Memory B cell (primary cell): ENCODE measurements around the gene DYNC1LI2.
A peak's percentile ranks its signal among the peaks of the same experiment; 100 is the strongest.

ENCODE experiments used
- ATAC-seq: fragments of 150-1000 bp; cut with Tn5 transposase; 2 replicates; pipeline ENCODE4 v1.10.0; 2021; ENCODE audit warnings: low read depth, mild to moderate bottlenecking, moderate library complexity
- DNase-seq, 2 donors: peaks; one replicate each; pipeline ENCODE4 v3.0.0; 2022; ENCODE audit warnings: low spot score in 2 of 2
- H3K27ac Mint-ChIP-seq: one replicate; pipeline ENCODE4 v1.8.0; 2022; ENCODE audit warnings: mild to moderate bottlenecking, moderate library complexity, mixed read lengths
- H3K27me3 Mint-ChIP-seq: one replicate; pipeline ENCODE4 v1.8.0; 2022; ENCODE audit warnings: mixed read lengths
- H3K36me3 Mint-ChIP-seq: one replicate; pipeline ENCODE4 v1.8.0; 2022; ENCODE audit warnings: mild to moderate bottlenecking, mixed read lengths
- H3K4me1 Mint-ChIP-seq: one replicate; pipeline ENCODE4 v1.8.0; 2022; ENCODE audit warnings: mixed read lengths
- H3K4me3 Mint-ChIP-seq: one replicate; pipeline ENCODE4 v1.8.0; 2022; ENCODE audit warnings: mild to moderate bottlenecking, moderate library complexity, mixed read lengths
- H3K9me3 Mint-ChIP-seq: one replicate; pipeline ENCODE4 v1.8.0; 2022; ENCODE audit warnings: mixed read lengths

The DYNC1LI2 gene

DNA sequence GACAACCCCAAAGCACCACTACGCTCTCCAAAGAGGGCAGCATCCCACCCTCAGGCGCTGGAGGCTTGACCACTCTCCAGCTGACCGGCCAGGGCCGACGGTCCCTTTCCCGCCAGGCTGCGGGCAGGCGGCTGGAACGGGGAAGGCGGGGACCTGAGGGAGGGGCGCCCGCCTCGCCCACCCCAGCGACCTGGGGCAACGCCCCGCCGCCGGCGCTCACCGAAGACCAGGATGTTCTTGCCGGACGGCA lies 431 bp downstream of the DYNC1LI2 start:
- H3K4me1 Mint-ChIP-seq, result peaks cover 19% of the 10 kb centered on the region
- peaks cover 9% of the 10 kb centered on the region for H3K27me3 Mint-ChIP-seq
- no peaks in the 10 kb centered on the region for H3K9me3 Mint-ChIP-seq
- H3K4me3 Mint-ChIP-seq, result peak overlapping the region; percentile 82
- H3K27ac Mint-ChIP-seq, result peak overlapping the region; percentile 94
- DNase-seq, result no peak
- peaks cover 12% of the 10 kb centered on the region for H3K36me3 Mint-ChIP-seq
- no peak for ATAC-seq

DNA sequence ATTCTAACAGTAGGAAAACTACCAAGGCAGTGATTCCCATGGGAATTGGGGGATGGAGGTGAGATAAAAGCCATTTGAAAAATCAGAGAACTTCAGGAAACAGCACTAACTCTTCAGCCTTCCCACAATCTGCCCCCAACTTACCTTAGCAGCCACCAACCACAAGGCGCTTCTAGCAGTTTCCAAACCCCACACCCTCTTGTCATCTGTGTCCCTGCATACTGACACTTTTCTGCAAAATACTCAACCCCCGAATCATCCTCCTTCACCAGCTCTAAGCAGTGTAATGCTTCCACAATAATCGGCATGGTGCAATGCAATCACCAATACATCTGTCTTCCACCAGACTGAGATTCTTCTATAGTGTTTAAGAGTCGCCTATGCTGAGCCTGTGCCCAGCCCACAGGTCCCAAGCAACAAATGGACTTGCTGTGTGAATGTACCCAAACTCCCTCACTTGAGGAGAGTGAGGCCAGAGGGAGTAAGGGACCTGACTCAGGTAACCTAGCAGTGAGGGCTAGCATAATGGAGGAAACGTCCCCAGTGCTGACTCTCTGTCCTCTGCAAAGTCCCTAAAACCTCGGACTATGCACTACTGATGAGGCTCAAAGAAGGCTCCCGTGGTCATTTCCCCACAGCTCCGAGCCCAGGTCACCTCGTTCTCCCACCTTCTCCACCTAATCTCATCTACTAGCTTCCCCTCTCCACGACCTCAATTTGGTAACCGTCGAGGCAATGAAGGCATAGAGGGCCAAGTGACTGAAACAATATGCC lies 943 bp downstream of the DYNC1LI2 start:
- ATAC-seq, result no peak
- Mint-ChIP-seq H3K4me1 (peaks cover 19% of the 10 kb centered on the region), H3K27me3 (peaks cover 9% of the 10 kb centered on the region), H3K4me3 (peak overlapping the region; percentile 82), H3K36me3 (peaks cover 12% of the 10 kb centered on the region), H3K9me3 (no peaks in the 10 kb centered on the region), H3K27ac (peak overlapping the region; percentile 94)
- DNase-seq, result no peak

DNA sequence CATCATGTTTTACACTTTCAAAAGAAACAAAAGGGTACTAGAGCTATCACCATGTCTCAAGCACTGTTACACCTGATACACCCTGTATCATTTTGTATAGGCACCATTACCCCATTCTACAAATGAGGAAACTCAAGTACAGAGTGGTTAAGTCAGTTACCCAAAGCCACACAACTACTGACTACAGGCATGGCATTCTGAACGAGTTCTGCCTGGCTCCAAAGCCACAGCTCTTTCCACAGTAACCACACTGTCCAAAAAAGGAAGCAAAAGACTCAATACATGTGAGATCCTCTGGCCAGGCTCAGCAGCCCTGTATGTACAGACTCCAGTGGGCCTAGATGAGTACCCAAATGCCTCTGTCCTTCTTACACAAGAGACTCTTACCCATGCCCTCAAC lies 4.7 kb downstream of the DYNC1LI2 start:
- Mint-ChIP-seq H3K36me3 (peaks cover 16% of the 10 kb centered on the region), H3K27ac (no peak overlapping the region), H3K9me3 (no peaks in the 10 kb centered on the region), H3K4me3 (no peak overlapping the region), H3K27me3 (no peaks in the 10 kb centered on the region), H3K4me1 (peaks cover 16% of the 10 kb centered on the region)
- ATAC-seq, result no peak
- no peak for DNase-seq

DNA sequence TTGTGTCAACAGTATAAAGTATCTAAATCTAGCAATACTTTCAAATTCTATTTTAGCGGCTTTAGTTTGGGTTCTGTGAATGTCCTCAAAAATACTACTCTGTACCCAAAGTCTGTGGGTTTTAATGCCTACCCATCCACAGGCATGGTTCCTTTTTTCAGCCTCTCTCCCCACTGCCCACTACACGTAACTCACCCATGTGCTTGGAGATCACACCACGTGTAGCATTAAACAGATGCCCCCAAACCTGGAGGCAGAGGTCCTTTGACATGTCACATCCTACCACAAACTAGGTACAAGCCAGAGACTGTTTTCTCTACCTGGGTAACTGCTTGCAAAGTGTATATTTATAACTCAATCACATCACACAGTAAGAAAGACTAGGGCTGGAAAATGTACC lies 5.4 kb downstream of the DYNC1LI2 start:
- no peak overlapping the region for H3K27ac Mint-ChIP-seq

DNA sequence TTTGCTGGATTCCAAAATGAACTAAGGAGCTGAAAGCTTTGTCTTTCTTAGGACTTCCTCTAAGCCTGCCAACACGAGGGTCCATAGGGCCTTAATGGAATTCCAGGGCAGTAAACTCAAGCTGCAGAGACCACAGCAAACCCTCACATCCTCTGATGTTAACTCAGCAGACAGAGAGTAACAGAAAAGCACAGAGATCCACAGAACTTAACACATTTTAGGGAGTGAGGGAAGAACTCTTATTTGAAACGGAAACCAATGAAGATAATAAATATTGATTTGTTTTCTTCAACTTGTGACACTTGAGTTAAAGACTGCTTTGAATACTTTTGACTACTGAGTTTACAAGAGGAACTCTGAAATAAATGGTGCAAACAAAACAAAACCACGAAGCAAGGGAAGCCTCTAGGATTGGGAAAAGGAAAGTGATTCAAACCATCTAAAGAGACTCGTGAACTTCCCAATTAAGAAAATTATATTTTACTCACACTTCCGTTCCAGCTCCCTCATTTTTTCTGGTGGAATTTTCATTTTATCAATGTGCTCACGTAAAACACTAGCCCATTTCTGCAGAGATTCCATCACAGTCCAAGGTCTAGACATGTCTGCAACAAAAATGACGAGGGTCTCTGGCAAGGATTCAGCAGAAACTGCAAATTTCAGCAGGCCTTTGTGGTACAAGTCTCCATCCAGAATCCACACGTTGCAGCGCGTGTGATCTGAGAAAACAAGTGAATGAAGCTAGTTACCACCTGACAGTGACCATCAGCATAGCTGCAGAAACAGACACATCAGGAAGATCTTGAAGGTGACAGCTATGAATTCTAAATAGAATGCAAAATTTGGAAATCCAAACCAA lies 9.2 kb downstream of the DYNC1LI2 start:
- Mint-ChIP-seq H3K36me3 (peaks cover 23% of the 10 kb centered on the region), H3K27me3 (no peaks in the 10 kb centered on the region), H3K27ac (no peak overlapping the region), H3K4me3 (no peak overlapping the region), H3K4me1 (peaks cover 10% of the 10 kb centered on the region), H3K9me3 (no peaks in the 10 kb centered on the region)
- no peak for ATAC-seq
- no peak for DNase-seq

More for the DNA sequence above, 5.4 kb downstream of the DYNC1LI2 start:
- Mint-ChIP-seq H3K36me3 (peaks cover 19% of the 10 kb centered on the region), H3K27me3 (no peaks in the 10 kb centered on the region), H3K9me3 (no peaks in the 10 kb centered on the region), H3K4me3 (no peak overlapping the region), H3K4me1 (peaks cover 16% of the 10 kb centered on the region)
- ATAC-seq, result no peak
- DNase-seq, result no peak

DNA sequence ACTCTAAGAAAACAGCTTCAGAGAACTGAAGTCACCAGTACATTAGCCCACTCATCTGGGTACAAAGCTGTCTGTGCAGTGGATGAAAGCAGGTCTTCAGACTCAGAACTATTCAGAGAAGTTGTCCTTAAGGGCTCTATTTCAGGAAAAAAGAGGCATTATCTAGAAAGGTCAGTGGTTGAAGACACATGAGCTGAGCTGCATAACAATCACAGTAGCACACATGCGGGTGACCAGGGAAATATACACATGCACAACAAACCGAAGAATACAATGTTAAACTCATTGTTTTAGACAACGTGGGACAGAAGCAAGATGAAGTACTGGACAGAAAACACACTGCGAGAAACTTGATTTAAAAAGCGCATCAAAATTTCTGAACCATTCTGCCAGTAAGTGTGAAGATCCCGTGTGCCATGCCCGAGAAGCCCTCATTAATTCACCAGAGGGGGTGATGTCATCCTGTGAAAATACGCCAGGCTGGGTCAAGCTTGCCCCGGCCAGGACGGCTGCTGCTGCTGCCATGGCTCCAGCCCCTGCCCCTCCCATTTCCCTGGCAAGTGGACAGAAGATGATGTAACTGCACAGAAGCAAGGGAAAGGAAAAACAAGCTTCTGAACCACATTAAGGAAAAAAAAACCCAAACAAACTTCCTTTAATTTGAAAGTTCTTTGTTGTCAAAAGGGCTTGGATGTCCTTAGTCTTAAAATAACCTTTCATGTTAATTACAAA lies 10.1 kb downstream of the DYNC1LI2 start:
- H3K27me3 Mint-ChIP-seq, result no peaks in the 10 kb centered on the region
- peaks cover 23% of the 10 kb centered on the region for H3K36me3 Mint-ChIP-seq
- no peak overlapping the region for H3K27ac Mint-ChIP-seq
- no peak for ATAC-seq
- H3K4me3 Mint-ChIP-seq, result no peak overlapping the region
- peaks cover 10% of the 10 kb centered on the region for H3K4me1 Mint-ChIP-seq
- DNase-seq, result no peak
- no peaks in the 10 kb centered on the region for H3K9me3 Mint-ChIP-seq

DNA sequence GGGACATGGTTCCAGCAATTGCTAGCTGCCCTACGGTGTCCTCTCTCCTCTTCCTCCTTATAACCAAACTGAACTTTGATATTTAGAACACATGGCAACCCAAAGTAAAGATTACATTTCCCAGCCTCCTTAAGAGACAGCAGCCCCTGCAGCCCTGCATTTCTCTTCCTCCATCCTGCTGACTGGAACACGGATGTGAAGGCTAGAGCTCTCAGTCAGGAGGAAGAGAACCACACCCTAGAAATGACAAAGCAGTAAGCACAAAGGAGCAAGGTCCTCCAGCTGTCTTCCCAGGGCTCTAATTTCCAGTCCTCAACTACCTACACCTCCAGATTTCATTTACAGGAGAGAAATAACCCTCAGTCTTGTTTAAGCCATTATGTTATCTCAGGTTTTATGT lies 10.9 kb downstream of the DYNC1LI2 start:
- Mint-ChIP-seq H3K4me1 (peaks cover 7% of the 10 kb centered on the region), H3K27me3 (no peaks in the 10 kb centered on the region), H3K4me3 (no peak overlapping the region), H3K27ac (no peak overlapping the region), H3K36me3 (peaks cover 24% of the 10 kb centered on the region), H3K9me3 (no peaks in the 10 kb centered on the region)
- no peak for ATAC-seq
- DNase-seq, result no peak

DNA sequence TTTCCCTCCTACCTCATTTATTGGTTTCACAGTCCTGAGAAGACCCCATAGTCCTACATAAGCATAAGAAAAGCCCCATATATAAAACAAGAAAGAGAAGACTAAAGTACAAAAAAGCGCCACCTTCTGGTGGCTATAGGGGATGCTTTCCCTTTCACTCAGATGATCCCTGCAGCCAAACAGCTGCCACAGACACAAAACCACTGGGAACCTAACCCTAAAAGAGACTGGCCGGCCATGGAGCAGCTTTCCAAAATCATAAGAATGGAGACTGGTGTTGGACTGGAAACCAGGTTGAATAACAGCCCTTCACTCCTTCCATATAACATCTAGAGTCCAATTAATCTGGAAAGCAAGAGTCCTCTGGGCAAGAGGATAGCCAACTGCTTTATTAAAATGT lies 11.4 kb downstream of the DYNC1LI2 start:
- DNase-seq (no peak), ATAC-seq (no peak)
- Mint-ChIP-seq H3K27me3 (no peaks in the 10 kb centered on the region), H3K9me3 (no peaks in the 10 kb centered on the region), H3K4me3 (no peak overlapping the region), H3K36me3 (peaks cover 24% of the 10 kb centered on the region), H3K27ac (no peak overlapping the region), H3K4me1 (peaks cover 7% of the 10 kb centered on the region)

DNA sequence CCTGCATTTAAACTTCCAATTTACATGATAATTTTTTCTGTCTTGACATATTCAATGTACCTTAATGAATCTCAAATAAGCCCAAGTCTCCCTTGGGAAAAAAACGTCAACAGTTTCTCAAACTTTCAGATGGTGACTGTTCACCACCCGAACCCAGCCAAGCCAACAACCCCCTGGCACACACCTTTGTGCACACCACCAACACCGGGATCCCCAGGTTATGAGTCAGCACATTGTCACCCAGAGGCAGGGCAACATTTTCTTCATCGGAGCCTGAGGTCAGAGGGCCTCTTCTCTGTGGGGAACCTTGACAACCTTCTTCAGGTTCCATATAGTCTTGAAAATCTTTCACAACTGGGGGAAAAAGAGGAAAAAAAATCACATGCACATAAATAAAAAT lies 15.5 kb downstream of the DYNC1LI2 start:
- no peaks in the 10 kb centered on the region for H3K27me3 Mint-ChIP-seq
- no peak for DNase-seq
- no peaks in the 10 kb centered on the region for H3K9me3 Mint-ChIP-seq
- peaks cover 7% of the 10 kb centered on the region for H3K4me1 Mint-ChIP-seq
- peaks cover 29% of the 10 kb centered on the region for H3K36me3 Mint-ChIP-seq
- H3K4me3 Mint-ChIP-seq, result no peak overlapping the region
- ATAC-seq, result no peak
- H3K27ac Mint-ChIP-seq, result no peak overlapping the region

DNA sequence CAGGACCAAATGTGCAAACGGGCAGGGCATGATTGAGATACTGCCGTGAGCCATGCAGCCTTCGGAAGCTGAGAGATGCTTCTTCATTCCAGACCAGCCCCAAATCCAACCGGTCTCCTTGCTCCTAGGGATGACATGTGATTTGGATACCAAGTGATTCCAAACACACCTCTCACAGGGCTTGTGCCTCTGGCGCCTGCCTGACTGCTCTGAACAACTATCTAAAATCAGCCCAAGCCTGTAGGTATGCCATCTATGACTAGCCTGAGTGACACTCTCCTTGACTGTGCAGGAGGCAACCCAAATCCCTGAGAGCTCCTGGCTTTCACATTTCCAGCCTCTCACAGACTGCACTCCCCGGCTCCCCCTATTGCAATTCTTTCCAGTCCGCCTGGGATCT lies 20.3 kb downstream of the DYNC1LI2 start:
- no peak for ATAC-seq
- Mint-ChIP-seq H3K4me1 (peaks cover 6% of the 10 kb centered on the region), H3K36me3 (peaks cover 31% of the 10 kb centered on the region), H3K9me3 (no peaks in the 10 kb centered on the region), H3K27me3 (no peaks in the 10 kb centered on the region), H3K4me3 (no peak overlapping the region), H3K27ac (no peak overlapping the region)
- DNase-seq, result no peak

DNA sequence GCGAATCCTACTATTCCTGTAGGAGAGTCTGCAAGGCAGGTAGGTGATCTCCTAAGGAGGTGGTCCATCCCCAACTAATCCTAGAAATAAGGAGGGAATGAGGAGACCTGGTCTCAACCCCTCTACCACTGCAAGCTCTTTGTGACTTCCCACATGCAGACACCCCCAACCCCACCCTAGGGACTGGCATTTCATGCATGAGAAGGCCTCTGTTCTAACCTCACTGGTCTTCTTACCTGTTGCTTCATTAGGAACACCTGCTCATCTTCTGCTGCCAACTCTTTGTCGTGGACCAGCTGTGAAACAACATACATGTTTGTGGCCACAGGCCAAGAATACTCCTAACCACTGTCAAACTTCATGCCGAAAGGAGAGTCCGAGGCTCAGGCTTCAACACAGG lies 22.6 kb downstream of the DYNC1LI2 start:
- Mint-ChIP-seq H3K4me1 (peaks cover 6% of the 10 kb centered on the region), H3K9me3 (no peaks in the 10 kb centered on the region), H3K27ac (no peak overlapping the region), H3K4me3 (no peak overlapping the region), H3K27me3 (no peaks in the 10 kb centered on the region), H3K36me3 (peaks cover 35% of the 10 kb centered on the region)
- DNase-seq (no peak), ATAC-seq (no peak)

DNA sequence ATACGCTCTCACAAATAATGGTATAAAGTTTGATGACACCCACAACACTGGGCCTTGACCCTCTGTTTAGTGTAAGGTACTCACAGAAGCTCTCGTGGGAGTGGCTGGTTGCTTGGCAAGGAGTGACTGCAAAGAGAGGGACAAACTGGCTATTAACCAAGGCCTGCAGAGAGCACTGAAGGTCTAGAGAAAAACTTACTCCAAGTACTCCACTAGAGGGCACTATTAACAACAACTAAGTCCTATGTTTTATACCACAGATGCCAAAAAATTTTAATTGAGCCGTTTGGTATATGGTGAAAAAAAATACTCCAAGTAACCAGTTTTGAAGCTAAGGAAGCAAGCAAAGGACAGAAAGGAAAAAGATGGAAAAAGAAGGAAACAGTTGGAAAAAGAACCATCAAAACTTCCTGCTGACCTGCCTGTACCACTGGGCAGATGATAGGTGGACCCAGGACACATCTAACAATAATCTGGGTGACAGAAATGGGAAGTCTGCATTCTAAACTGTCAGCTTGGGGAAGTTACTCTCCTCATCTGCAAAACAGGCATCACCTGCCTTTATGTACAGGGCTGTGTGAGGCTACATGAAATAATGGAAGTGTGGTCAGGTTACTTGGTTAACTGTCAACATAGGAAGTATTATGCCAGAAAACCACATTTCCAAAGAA lies 23.2 kb downstream of the DYNC1LI2 start:
- H3K9me3 Mint-ChIP-seq, result no peaks in the 10 kb centered on the region
- no peak overlapping the region for H3K4me3 Mint-ChIP-seq
- peaks cover 39% of the 10 kb centered on the region for H3K36me3 Mint-ChIP-seq
- ATAC-seq (peak; percentile 77), DNase-seq (peak in 1 of 2 donors; percentile 22)
- H3K27me3 Mint-ChIP-seq, result no peaks in the 10 kb centered on the region
- peaks cover 6% of the 10 kb centered on the region for H3K4me1 Mint-ChIP-seq
- H3K27ac Mint-ChIP-seq, result no peak overlapping the region

DNA sequence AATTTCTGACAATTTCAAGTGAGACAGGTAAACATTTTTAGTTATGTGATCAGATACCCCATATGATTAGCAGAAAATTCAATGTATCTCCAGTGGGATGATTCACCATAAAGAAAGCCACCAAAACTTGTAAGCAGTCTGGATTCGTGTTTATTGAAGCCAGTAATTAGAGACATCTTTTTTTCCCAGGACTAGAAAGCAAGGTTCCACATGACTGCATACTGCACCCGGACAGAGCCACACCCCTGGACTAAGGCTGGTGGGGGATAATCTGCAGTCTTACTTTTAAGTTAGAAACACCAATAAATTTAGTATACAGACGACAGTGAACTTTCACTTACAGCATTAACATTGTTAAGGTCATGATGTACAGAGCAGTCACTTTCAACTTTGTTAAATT lies 30.6 kb downstream of the DYNC1LI2 start:
- Mint-ChIP-seq H3K9me3 (no peaks in the 10 kb centered on the region), H3K4me3 (no peak overlapping the region), H3K4me1 (no peaks in the 10 kb centered on the region), H3K27ac (no peak overlapping the region), H3K36me3 (peaks cover 18% of the 10 kb centered on the region), H3K27me3 (no peaks in the 10 kb centered on the region)
- no peak for DNase-seq
- ATAC-seq, result no peak

DNA sequence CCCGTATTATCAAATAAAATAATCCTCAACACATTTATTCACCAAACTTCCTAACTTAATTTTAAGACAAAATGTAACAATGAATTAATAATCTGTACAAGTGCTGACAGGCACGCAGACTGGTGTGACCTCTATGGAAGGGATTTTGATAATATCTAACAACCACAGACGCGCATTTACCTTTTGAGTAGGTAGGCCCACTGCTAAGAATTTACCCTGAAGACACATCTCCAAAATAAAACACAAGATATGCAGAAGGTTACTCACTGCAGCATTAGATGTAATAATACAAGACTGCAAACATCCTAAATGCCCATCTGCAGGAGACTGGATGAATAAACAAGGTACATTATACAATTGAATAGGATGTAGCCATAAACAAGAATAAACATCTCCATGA lies 32.2 kb downstream of the DYNC1LI2 start:
- H3K4me1 Mint-ChIP-seq, result no peaks in the 10 kb centered on the region
- H3K9me3 Mint-ChIP-seq, result no peaks in the 10 kb centered on the region
- peaks cover 9% of the 10 kb centered on the region for H3K36me3 Mint-ChIP-seq
- H3K4me3 Mint-ChIP-seq, result no peak overlapping the region
- ATAC-seq (no peak), DNase-seq (no peak)
- H3K27me3 Mint-ChIP-seq, result no peaks in the 10 kb centered on the region
- no peak overlapping the region for H3K27ac Mint-ChIP-seq
